Cardiac muscle cell (in vitro differentiated cells and primary cell): ENCODE results near the gene MEI4. TPM values are rescaled to one million over a fixed set of nuclear protein-coding genes. Genes with fewer than 3 reads are reported as not detected.
"Not testable (repeated sequence)": the region's sequence is repeated elsewhere in the genome, so short reads cannot be mapped to it uniquely, and the experiment has no call there.

Source experiments
- DNase-seq, 2 donors: peaks; one replicate each; pipeline versions ENCODE4 v3.0.0 to v3.0.0-alpha.2; 2010 to 2017; ENCODE audit warnings: low read depth in 1 of 2, low spot score in 1 of 2
- H3K27ac ChIP-seq: fragments of 200-600 bp; sonication (generic); 2 replicates; pipeline ENCODE4 v1.5.1; 2016
- H3K27me3 ChIP-seq: fragments of 200-600 bp; sonication (generic); 2 replicates; pipeline ENCODE4 v1.6.0; 2016; ENCODE audit warnings: control low read depth
- H3K36me3 ChIP-seq: fragments of 200-600 bp; sonication (generic); 2 replicates; pipeline ENCODE4 v1.5.1; 2016; ENCODE audit warnings: control low read depth
- H3K4me1 ChIP-seq: fragments of 200-600 bp; sonication (generic); 2 replicates; pipeline ENCODE4 v1.8.1; 2017; ENCODE audit warnings: low read depth, mild to moderate bottlenecking, mixed run types
- H3K4me3 ChIP-seq: fragments of 200-600 bp; sonication (generic); 2 replicates; pipeline ENCODE4 v1.5.1; 2016; ENCODE audit warnings: mild to moderate bottlenecking
- H3K9me3 ChIP-seq: fragments of 200-600 bp; sonication (generic); 2 replicates; pipeline ENCODE4 v1.5.1; 2017; ENCODE audit warnings: low read depth, mild to moderate bottlenecking, control low read depth
- polyA plus RNA-seq: library from polyadenylated mRNA; unstranded; fragments of >200 nt; fragmentation: Nextera tagmentation; extraction: Ambion mirVana; gene quantifications from 2 replicates; pipeline ENCODE4 v1.2.1, GENCODE V29; 2016
- total RNA-seq: library from RNA; depleted of rRNA; stranded (reverse); fragments of >200 nt; gene quantifications from 2 replicates; pipeline ENCODE4 v1.2.3, GENCODE V29; 2016
- TF ChIP-seq, protein P1 (sequence below): IDR thresholded peaks from 2 replicates; pipeline ENCODE4 v1.5.1; 2012; ENCODE audit warnings: low read depth, mild to moderate bottlenecking, low read length

Gene MEI4
- total and polyA plus RNA-seq, 2 experiments from 2014 or later, result 0.15 to 0.36 TPM

DNA sequence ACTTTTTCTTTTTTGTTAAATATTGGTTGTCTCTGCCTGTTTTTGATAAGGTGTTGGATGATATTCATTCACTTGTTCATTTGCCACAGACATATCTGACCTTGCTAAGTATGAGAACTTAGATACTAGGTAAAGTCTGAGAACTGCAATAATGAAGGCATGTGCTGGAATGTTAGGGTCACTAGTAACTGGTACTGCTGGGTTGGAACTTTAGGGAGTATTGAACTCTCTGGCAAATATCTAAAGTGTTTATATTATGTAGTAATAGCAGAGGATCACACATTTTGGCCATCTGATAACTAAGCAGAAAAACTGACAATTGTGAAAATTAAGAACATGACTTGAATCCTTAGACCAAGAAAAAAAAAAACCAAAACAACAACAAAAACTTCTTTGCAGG lies 162.7 kb downstream of the MEI4 start:
- no peaks in the 10 kb centered on the region for H3K4me1 ChIP-seq
- no peaks in the 10 kb centered on the region for H3K9me3 ChIP-seq
- H3K4me3 ChIP-seq, result no peak overlapping the region
- DNase-seq, result no peak
- TF ChIP-seq, protein P1, sequence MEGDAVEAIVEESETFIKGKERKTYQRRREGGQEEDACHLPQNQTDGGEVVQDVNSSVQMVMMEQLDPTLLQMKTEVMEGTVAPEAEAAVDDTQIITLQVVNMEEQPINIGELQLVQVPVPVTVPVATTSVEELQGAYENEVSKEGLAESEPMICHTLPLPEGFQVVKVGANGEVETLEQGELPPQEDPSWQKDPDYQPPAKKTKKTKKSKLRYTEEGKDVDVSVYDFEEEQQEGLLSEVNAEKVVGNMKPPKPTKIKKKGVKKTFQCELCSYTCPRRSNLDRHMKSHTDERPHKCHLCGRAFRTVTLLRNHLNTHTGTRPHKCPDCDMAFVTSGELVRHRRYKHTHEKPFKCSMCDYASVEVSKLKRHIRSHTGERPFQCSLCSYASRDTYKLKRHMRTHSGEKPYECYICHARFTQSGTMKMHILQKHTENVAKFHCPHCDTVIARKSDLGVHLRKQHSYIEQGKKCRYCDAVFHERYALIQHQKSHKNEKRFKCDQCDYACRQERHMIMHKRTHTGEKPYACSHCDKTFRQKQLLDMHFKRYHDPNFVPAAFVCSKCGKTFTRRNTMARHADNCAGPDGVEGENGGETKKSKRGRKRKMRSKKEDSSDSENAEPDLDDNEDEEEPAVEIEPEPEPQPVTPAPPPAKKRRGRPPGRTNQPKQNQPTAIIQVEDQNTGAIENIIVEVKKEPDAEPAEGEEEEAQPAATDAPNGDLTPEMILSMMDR, result no peak
- H3K27ac ChIP-seq, result no peak overlapping the region
- H3K36me3 ChIP-seq, result no peaks in the 10 kb centered on the region
- H3K27me3 ChIP-seq, result no peaks in the 10 kb centered on the region

DNA sequence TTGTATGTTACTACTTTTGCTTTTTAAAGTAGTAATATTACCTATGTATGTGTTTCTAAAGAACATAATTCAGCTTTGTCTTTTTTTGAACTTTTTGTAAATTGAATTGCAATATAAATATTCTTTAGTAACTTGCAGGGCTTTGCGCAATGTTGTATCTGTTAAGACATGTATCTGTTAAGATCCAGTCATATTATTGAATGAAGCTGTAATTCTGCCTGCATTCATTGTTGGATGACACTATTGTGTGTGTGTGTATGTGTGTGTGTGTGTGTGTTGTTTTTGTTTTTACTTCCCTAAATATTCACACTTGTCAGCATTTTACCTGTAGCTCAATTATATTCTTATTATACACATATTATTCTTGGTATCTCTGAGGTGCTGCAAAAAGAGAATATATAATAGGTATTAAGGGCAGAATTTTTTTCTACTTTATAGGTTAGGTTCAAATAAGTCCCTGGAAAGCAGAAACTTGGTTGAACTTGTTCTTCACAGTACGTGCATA lies 164.0 kb downstream of the MEI4 start:
- Histone ChIP-seq H3K4me1 (no peaks in the 10 kb centered on the region), H3K27me3 (no peaks in the 10 kb centered on the region), H3K4me3 (no peak overlapping the region), H3K9me3 (no peaks in the 10 kb centered on the region), H3K27ac (no peak overlapping the region), H3K36me3 (no peaks in the 10 kb centered on the region)
- TF ChIP-seq, protein P1, result no peak
- DNase-seq, result no peak

DNA sequence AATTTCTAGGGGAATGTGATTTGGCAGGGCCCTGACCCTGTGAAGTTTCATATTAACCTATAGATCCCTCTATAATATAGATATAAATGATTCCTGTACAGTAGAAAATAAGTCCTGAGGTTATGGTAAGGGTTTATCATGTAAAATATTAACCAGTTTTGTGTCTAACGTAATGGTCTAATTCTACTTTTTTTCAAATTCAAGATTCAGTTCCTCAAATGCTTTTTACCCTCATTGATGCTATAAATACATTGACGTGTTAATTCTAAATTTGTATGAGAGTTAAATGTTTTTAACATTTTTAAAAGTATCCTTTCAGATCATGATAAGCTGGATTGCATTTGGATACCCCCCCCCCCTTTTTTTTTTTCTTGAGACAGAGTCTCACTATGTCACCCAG lies 169.4 kb downstream of the MEI4 start:
- Histone ChIP-seq H3K27me3 (no peaks in the 10 kb centered on the region), H3K4me3 (no peak overlapping the region), H3K9me3 (no peaks in the 10 kb centered on the region), H3K27ac (no peak overlapping the region), H3K4me1 (no peaks in the 10 kb centered on the region), H3K36me3 (no peaks in the 10 kb centered on the region)
- TF ChIP-seq, protein P1, result no peak
- no peak for DNase-seq

DNA sequence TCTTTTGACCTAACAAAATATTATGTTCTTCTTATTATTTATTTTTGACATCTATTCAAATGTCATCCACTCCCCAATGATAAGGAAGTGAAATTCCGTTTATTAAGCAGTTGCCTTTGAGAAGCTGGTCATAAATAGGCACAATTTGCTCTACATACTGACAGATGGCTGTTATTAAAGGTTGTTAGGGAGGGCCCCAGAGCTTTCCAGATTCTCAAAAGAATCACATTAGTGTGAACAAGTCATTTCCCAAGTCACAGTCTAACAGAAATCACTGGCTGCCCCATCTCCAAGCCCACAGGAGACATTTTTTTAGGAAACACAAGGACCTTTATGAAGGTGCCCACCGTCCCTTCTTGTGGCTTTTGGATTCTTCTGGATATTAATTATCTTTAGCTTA lies 172.4 kb downstream of the MEI4 start:
- no peak overlapping the region for H3K4me3 ChIP-seq
- no peaks in the 10 kb centered on the region for H3K27me3 ChIP-seq
- H3K27ac ChIP-seq, result no peak overlapping the region

DNA sequence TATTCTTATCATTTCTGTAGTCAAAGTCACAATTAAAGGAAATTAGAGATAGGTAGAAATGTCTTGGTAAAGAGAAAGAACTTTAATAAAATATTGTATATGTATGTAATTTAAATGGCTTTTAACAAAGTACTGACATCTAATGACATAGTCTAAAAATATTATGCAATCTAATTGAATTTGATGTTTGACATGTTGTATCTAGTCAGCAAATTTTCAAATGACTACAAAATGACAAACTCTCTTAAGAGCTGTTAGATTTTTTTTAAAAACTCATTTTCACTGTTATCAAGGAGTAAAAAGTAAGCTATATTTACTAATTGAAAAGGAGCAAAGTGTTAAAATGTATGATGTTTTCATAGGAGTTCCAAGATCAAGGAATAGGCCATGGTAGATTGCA lies 176.9 kb downstream of the MEI4 start:
- H3K9me3 ChIP-seq, result no peaks in the 10 kb centered on the region
- no peak overlapping the region for H3K4me3 ChIP-seq
- no peak overlapping the region for H3K27ac ChIP-seq
- DNase-seq, result no peak
- no peaks in the 10 kb centered on the region for H3K4me1 ChIP-seq
- H3K27me3 ChIP-seq, result no peaks in the 10 kb centered on the region
- TF ChIP-seq, protein P1, result no peak
- H3K36me3 ChIP-seq, result no peaks in the 10 kb centered on the region

More for the DNA sequence above, 172.4 kb downstream of the MEI4 start:
- Histone ChIP-seq H3K36me3 (no peaks in the 10 kb centered on the region), H3K4me1 (no peaks in the 10 kb centered on the region), H3K9me3 (no peaks in the 10 kb centered on the region)
- TF ChIP-seq, protein P1, result no peak
- DNase-seq, result no peak

DNA sequence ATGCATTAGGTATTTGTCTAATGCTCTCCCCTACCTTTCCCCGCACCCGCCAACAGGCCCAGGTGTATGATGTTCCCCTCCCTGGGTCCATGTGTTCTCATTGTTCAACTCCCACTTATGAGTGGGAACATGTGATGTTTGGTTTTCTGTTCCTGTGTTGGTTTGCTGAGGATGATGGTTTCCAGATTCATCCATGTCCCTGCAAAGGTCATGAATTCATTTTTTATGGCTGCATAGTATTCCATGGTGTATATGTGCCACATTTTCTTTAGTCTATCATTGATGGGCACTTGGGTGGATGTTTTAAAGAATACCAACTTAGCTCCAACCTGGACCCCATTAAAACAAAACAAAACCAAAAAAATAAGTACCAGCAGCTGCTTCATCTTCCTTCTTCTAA lies 180.9 kb downstream of the MEI4 start:
- not testable (repeated sequence) for H3K27ac ChIP-seq, DNase-seq, H3K9me3 ChIP-seq, H3K4me3 ChIP-seq, H3K27me3 ChIP-seq, H3K36me3 ChIP-seq, H3K4me1 ChIP-seq
